ENCODE results near the gene NOX4. TPM values are rescaled to one million over a fixed set of nuclear protein-coding genes. Genes with fewer than 3 reads are reported as not detected.

NOX4 gene
- total and polyA plus RNA-seq, 7 experiments from 2014 or later, result not detected

DNA sequence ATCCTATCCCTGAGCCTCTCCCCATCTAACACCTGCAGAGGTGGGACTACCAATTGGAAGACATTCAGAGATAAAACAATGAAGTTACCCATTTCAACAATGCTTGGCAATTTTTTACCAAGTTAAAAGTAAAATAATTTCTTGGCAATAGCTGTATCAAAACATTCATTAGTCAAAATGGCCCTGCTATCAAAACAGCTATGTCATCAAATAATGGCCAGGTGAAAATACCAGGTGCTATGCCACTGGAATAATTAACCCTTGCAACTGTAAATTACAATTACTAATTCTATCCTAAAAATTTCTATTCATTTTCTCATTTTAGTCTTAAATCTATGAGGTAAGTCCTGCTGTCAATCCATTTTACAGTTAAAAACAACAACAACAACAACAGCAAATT, 43.3 kb downstream of the NOX4 start:
- ChIA-PET CTCF (no interaction called here), POLR2A (no interaction called here)
- Mint-ChIP-seq H3K4me1 (no peaks in the 10 kb centered on the region), H3K27me3 (no peaks in the 10 kb centered on the region), H3K27ac (no peak overlapping the region), H3K9me3 (peaks cover 0 to 16% (median 7%) of the 10 kb centered on the region in 11 donors), H3K36me3 (no peaks in the 10 kb centered on the region), H3K4me3 (no peak overlapping the region)
- Histone ChIP-seq H3K4me1 (ENCODE audit: control insufficient read depth in 2 of 2, insufficient read depth in 2 of 2, low read length in 2 of 2) (no peaks in the 10 kb centered on the region), H3K27ac (ENCODE audit: low read depth, low read length) (no peak overlapping the region), H3K36me3 (ENCODE audit: control insufficient read depth in 2 of 3, insufficient read depth in 3 of 3, low read length in 3 of 3) (no peaks in the 10 kb centered on the region), H3K9me3 (ENCODE audit: control insufficient read depth in 2 of 3, low read length in 3 of 3) (no peaks in the 10 kb centered on the region), H3K27me3 (ENCODE audit: control insufficient read depth in 2 of 2, insufficient read depth in 2 of 2, low read length in 2 of 2) (no peaks in the 10 kb centered on the region), H3K4me3 (ENCODE audit: low read length) (no peak overlapping the region)
- ATAC-seq (no peak), DNase-seq (no peak)
- intact Hi-C loops (cut with micrococcal nuclease), result no loop called here

DNA sequence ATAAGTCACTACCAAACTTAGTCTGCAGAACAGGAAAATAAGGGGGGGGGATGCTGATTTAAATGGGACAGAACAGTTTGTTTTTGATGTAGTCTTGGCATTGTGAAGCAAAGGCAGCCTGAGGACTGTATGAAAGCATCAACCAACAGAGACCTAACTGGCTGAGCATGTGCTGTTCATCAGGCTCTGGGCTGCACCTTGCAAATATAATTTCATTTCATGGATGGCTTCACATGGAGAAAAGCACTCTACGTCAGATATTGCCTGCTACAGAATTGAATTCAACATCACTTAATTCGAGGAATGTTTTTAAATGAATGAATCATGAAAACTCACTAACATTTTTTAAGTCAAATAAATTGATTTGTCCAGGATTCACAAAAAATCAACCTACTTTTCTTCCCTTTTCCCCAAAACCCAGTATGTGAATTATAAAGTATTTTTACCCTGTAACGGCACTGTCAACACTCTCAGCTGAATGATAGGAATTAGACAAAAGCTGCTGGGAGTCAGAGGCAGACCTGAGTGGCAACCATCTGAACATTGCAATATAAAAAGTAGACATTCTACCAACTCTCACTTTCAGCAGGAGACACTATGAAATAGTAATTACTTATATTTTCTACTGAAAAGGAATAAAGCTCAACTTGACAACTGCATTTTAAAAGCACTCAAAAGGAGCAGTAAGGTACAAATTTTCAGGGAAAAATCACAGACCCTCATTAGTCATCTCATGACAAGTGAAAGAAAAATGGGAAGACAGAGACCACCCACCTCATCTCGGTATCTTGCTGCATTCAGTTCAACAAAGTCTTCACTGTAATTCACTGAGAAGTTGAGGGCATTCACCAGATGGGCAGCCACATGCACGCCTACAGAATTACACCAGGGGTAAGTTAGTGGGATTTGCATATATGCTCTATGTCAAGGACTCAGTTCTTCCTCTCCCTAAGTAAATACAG, 47.5 kb downstream of the NOX4 start:
- Mint-ChIP-seq H3K27ac (no peak overlapping the region), H3K27me3 (no peaks in the 10 kb centered on the region), H3K4me1 (no peaks in the 10 kb centered on the region), H3K4me3 (no peak overlapping the region), H3K36me3 (no peaks in the 10 kb centered on the region), H3K9me3 (peaks cover 0 to 16% (median 7%) of the 10 kb centered on the region in 11 donors)
- no peaks in the 10 kb centered on the region for H3K4me1 ChIP-seq (ENCODE audit: control insufficient read depth in 2 of 2, insufficient read depth in 2 of 2, low read length in 2 of 2)
- no peaks in the 10 kb centered on the region for H3K36me3 ChIP-seq (ENCODE audit: control insufficient read depth in 2 of 3, insufficient read depth in 3 of 3, low read length in 3 of 3)
- intact Hi-C loops (cut with micrococcal nuclease), result no loop called here
- H3K9me3 ChIP-seq (ENCODE audit: control insufficient read depth in 2 of 3, low read length in 3 of 3), result no peaks in the 10 kb centered on the region
- no peak overlapping the region for H3K4me3 ChIP-seq (ENCODE audit: low read length)
- no peak for ATAC-seq
- CTCF ChIA-PET, result no interaction called here
- DNase-seq, result no peak
- POLR2A ChIA-PET, result no interaction called here
- no peaks in the 10 kb centered on the region for H3K27me3 ChIP-seq (ENCODE audit: control insufficient read depth in 2 of 2, insufficient read depth in 2 of 2, low read length in 2 of 2)
- H3K27ac ChIP-seq (ENCODE audit: low read depth, low read length), result no peak overlapping the region

DNA sequence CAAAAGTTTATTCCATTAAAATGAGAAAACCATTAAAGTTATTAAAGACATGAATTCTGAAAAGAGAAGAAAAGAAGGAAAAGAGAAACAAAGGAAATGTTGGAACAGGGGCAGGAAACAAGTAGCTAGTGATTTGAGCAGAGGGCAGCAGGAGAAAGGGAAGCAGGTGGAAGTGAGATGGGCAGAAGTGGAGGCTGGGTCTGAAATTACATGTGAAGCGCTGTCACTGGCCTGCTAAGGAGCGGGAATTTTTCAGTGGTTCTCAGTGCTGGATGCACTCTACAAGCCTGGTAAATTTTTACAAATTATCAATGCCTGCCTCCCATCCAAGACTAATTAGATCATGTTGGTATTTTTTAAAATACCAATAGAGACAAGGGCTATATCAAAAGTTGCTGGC, 48.4 kb downstream of the NOX4 start:
- DNase-seq, result no peak
- no peaks in the 10 kb centered on the region for H3K4me1 ChIP-seq (ENCODE audit: control insufficient read depth in 2 of 2, insufficient read depth in 2 of 2, low read length in 2 of 2)
- H3K9me3 ChIP-seq (ENCODE audit: control insufficient read depth in 2 of 3, low read length in 3 of 3), result no peaks in the 10 kb centered on the region
- no peaks in the 10 kb centered on the region for H3K27me3 ChIP-seq (ENCODE audit: control insufficient read depth in 2 of 2, insufficient read depth in 2 of 2, low read length in 2 of 2)
- ATAC-seq, result no peak
- no peaks in the 10 kb centered on the region for H3K27me3 Mint-ChIP-seq
- H3K9me3 Mint-ChIP-seq, result peaks cover 0 to 15% (median 7%) of the 10 kb centered on the region in 11 donors
- intact Hi-C loops (cut with micrococcal nuclease), result no loop called here
- H3K4me3 Mint-ChIP-seq, result no peak overlapping the region
- H3K27ac ChIP-seq (ENCODE audit: low read depth, low read length), result no peak overlapping the region
- no peaks in the 10 kb centered on the region for H3K36me3 ChIP-seq (ENCODE audit: control insufficient read depth in 2 of 3, insufficient read depth in 3 of 3, low read length in 3 of 3)
- no peaks in the 10 kb centered on the region for H3K4me1 Mint-ChIP-seq
- ChIA-PET POLR2A (no interaction called here), CTCF (no interaction called here)
- H3K36me3 Mint-ChIP-seq, result no peaks in the 10 kb centered on the region
- no peak overlapping the region for H3K4me3 ChIP-seq (ENCODE audit: low read length)
- H3K27ac Mint-ChIP-seq, result no peak overlapping the region

DNA sequence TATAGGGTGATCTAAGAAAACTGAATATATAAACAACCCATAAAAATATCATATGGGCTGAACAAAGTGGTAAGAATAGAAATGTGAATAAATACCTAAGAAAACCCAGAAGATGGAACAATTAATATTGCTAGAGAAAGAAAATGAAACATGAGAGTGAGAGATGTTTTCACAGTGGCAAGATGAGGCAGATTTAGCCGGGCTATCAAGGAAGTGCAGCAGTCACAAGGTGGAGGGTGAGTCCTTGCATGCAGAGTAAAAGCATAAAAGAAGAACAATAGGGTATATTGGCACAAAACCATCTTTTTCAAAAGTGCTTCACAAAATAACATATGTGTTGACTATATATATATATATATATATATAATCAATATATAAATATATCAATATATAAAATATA, 49.6 kb downstream of the NOX4 start:
- H3K4me3 ChIP-seq (ENCODE audit: low read length), result no peak overlapping the region
- Mint-ChIP-seq H3K4me3 (no peak overlapping the region), H3K27me3 (no peaks in the 10 kb centered on the region), H3K4me1 (no peaks in the 10 kb centered on the region), H3K9me3 (peaks cover 0 to 11% (median 7%) of the 10 kb centered on the region in 11 donors), H3K36me3 (no peaks in the 10 kb centered on the region), H3K27ac (no peak overlapping the region)
- POLR2A ChIA-PET, result no interaction called here
- CTCF ChIA-PET, result no interaction called here
- no peaks in the 10 kb centered on the region for H3K4me1 ChIP-seq (ENCODE audit: control insufficient read depth in 2 of 2, insufficient read depth in 2 of 2, low read length in 2 of 2)
- H3K36me3 ChIP-seq (ENCODE audit: control insufficient read depth in 2 of 3, insufficient read depth in 3 of 3, low read length in 3 of 3), result no peaks in the 10 kb centered on the region
- no peak for ATAC-seq
- H3K27me3 ChIP-seq (ENCODE audit: control insufficient read depth in 2 of 2, insufficient read depth in 2 of 2, low read length in 2 of 2), result no peaks in the 10 kb centered on the region
- DNase-seq, result no peak
- no peak overlapping the region for H3K27ac ChIP-seq (ENCODE audit: low read depth, low read length)
- intact Hi-C loops (cut with micrococcal nuclease), result no loop called here
- no peaks in the 10 kb centered on the region for H3K9me3 ChIP-seq (ENCODE audit: control insufficient read depth in 2 of 3, low read length in 3 of 3)

DNA sequence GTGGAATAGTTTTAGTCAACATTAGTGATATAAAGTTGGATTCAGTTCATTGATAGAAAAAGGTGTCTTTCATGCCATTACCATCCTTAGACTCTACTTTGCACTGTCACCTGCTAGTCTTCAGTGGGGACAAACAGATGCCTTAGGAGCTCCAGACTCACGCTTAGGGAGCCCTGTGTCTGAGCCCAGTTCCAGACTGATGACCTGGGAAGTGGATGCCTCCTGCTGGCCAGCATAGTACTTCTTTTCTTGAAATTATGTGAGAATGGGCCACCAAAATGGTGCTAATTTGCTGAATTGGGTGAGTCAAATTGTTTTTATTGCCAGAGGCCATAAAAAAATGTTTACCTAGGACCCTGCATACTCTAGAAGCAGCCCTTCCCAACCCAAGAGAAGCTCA, 53.9 kb downstream of the NOX4 start:
- no peaks in the 10 kb centered on the region for H3K4me1 Mint-ChIP-seq
- no peak overlapping the region for H3K4me3 Mint-ChIP-seq
- H3K27me3 ChIP-seq (ENCODE audit: control insufficient read depth in 2 of 2, insufficient read depth in 2 of 2, low read length in 2 of 2), result no peaks in the 10 kb centered on the region
- no peaks in the 10 kb centered on the region for H3K9me3 ChIP-seq (ENCODE audit: control insufficient read depth in 2 of 3, low read length in 3 of 3)
- H3K36me3 ChIP-seq (ENCODE audit: control insufficient read depth in 2 of 3, insufficient read depth in 3 of 3, low read length in 3 of 3), result no peaks in the 10 kb centered on the region
- H3K27me3 Mint-ChIP-seq, result no peaks in the 10 kb centered on the region
- ATAC-seq (no peak), DNase-seq (no peak)
- H3K4me1 ChIP-seq (ENCODE audit: control insufficient read depth in 2 of 2, insufficient read depth in 2 of 2, low read length in 2 of 2), result no peaks in the 10 kb centered on the region
- no peak overlapping the region for H3K27ac ChIP-seq (ENCODE audit: low read depth, low read length)
- intact Hi-C loops (cut with micrococcal nuclease), result no loop called here
- H3K36me3 Mint-ChIP-seq, result no peaks in the 10 kb centered on the region
- POLR2A ChIA-PET, result no interaction called here
- CTCF ChIA-PET, result no interaction called here
- no peaks in the 10 kb centered on the region for H3K9me3 Mint-ChIP-seq
- H3K27ac Mint-ChIP-seq, result no peak overlapping the region
- H3K4me3 ChIP-seq (ENCODE audit: low read length), result no peak overlapping the region

DNA sequence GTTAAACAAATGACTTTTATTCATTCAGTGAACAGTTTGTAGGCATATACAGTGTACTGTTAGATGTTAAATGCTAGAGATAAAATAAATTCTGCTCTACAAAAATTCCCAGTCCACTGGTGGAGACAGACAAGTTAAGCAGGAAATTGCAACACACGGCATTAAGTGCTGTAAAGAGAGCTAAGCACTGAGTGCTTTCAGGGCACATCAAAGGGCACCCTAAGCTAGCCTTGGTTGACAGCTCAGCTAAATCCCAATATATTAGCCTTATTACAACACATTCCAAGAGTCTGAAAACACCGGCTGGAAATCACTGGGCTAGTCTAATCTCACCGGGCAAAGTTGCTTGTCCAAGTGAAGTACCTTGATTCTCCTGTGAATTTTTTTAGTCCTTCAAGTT, 55.1 kb downstream of the NOX4 start:
- Mint-ChIP-seq H3K9me3 (no peaks in the 10 kb centered on the region), H3K27ac (no peak overlapping the region), H3K27me3 (no peaks in the 10 kb centered on the region), H3K36me3 (no peaks in the 10 kb centered on the region), H3K4me1 (no peaks in the 10 kb centered on the region), H3K4me3 (no peak overlapping the region)
- no peak for ATAC-seq
- no peak overlapping the region for H3K4me3 ChIP-seq (ENCODE audit: low read length)
- intact Hi-C loops (cut with micrococcal nuclease), result no loop called here
- no peaks in the 10 kb centered on the region for H3K9me3 ChIP-seq (ENCODE audit: control insufficient read depth in 2 of 3, low read length in 3 of 3)
- no peak overlapping the region for H3K27ac ChIP-seq (ENCODE audit: low read depth, low read length)
- POLR2A ChIA-PET, result no interaction called here
- no peak for DNase-seq
- H3K4me1 ChIP-seq (ENCODE audit: control insufficient read depth in 2 of 2, insufficient read depth in 2 of 2, low read length in 2 of 2), result no peaks in the 10 kb centered on the region
- CTCF ChIA-PET, result no interaction called here
- H3K36me3 ChIP-seq (ENCODE audit: control insufficient read depth in 2 of 3, insufficient read depth in 3 of 3, low read length in 3 of 3), result no peaks in the 10 kb centered on the region
- H3K27me3 ChIP-seq (ENCODE audit: control insufficient read depth in 2 of 2, insufficient read depth in 2 of 2, low read length in 2 of 2), result no peaks in the 10 kb centered on the region

DNA sequence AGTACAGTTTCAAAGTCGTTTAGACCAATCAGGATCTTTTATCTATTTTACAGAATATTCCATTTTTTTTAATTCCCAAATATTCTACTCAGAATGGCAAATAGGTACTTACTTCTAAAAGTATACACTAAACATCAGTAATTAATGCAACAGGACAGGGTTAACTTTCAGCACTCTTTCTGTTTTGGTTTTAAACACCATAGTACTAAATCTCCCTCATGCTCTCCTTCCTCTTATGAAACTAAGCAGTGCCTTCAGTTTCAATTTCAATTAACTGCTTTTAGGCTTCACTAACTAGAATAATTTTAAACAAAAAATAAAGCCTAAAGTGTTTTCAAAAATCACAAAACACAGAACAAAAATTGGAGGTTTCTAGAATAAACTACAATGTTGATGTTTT, 57.9 kb downstream of the NOX4 start:
- H3K36me3 ChIP-seq (ENCODE audit: control insufficient read depth in 2 of 3, insufficient read depth in 3 of 3, low read length in 3 of 3), result no peaks in the 10 kb centered on the region

More for the DNA sequence above, 57.9 kb downstream of the NOX4 start:
- H3K27ac Mint-ChIP-seq, result no peak overlapping the region
- H3K36me3 Mint-ChIP-seq, result no peaks in the 10 kb centered on the region
- ChIA-PET POLR2A (interaction anchor here (0.6 kb wide), 1 partner anchor 1791 kb away, joined by 3 read pairs; no protein-coding TSS in a partner anchor), CTCF (no interaction called here)
- H3K4me3 ChIP-seq (ENCODE audit: low read length), result no peak overlapping the region
- H3K27me3 ChIP-seq (ENCODE audit: control insufficient read depth in 2 of 2, insufficient read depth in 2 of 2, low read length in 2 of 2), result no peaks in the 10 kb centered on the region
- ATAC-seq, result no peak
- no peaks in the 10 kb centered on the region for H3K4me1 Mint-ChIP-seq
- H3K9me3 ChIP-seq (ENCODE audit: control insufficient read depth in 2 of 3, low read length in 3 of 3), result no peaks in the 10 kb centered on the region
- no peaks in the 10 kb centered on the region for H3K4me1 ChIP-seq (ENCODE audit: control insufficient read depth in 2 of 2, insufficient read depth in 2 of 2, low read length in 2 of 2)
- no peak for DNase-seq
- H3K4me3 Mint-ChIP-seq, result no peak overlapping the region
- no peaks in the 10 kb centered on the region for H3K27me3 Mint-ChIP-seq
- no peak overlapping the region for H3K27ac ChIP-seq (ENCODE audit: low read depth, low read length)
- peaks cover 0 to 3% (median 0%) of the 10 kb centered on the region in 11 donors for H3K9me3 Mint-ChIP-seq
- intact Hi-C loops (cut with micrococcal nuclease), result no loop called here

All from naive thymus-derived CD4-positive, alpha-beta T cell (primary cell).